Measurements from ENCODE around the gene KCNC1.

Gene KCNC1

GRCh38 chr11:17816232-17816931 is 81.8 kb downstream of the KCNC1 start:
- no peak for DNase-seq (ENCODE audit: low read depth in 1 of 2, low spot score in 1 of 2)

GRCh38 chr11:17821648-17822400 is 87.2 kb downstream of the KCNC1 start:
- DNase-seq (ENCODE audit: low read depth in 1 of 2, low spot score in 1 of 2), result no peak

GRCh38 chr11:17822401-17822781 is 87.8 kb downstream of the KCNC1 start:
- DNase-seq (ENCODE audit: low read depth in 1 of 2, low spot score in 1 of 2), result no peak

GRCh38 chr11:17827006-17827405 is 92.4 kb downstream of the KCNC1 start:
- no peak for DNase-seq (ENCODE audit: low read depth in 1 of 2, low spot score in 1 of 2)

- DNase-seq (ENCODE audit: low read depth in 1 of 2, low spot score in 1 of 2), result no peak
Measured at GRCh38 chr11:17828311-17828751, 93.8 kb downstream of the KCNC1 start.

- no peak for DNase-seq (ENCODE audit: low read depth in 1 of 2, low spot score in 1 of 2)
Measured at GRCh38 chr11:17831228-17831627, 96.6 kb downstream of the KCNC1 start.

GRCh38 chr11:17831883-17832282 is 97.3 kb downstream of the KCNC1 start:
- DNase-seq (ENCODE audit: low read depth in 1 of 2, low spot score in 1 of 2), result no peak

Data from stimulated activated CD4-positive, alpha-beta T cell treated with anti-CD3 and anti-CD28 coated beads, Interleukin-15, amount 100 ng/mL, for 1 hour (primary cell).